Endothelial cell of umbilical vein (primary cell): ENCODE measurements around the gene MCTP1. TPM values are rescaled to one million over a fixed set of nuclear protein-coding genes. Genes with fewer than 3 reads are reported as not detected.

Experiments used
- BruUV-seq: library from RNA; stranded (reverse); fragments of 400-500 nt; replicated peaks from 2 replicates; lab custom pipeline; 2021; lab: Mats Ljungman, UMichigan
- CTCF ChIA-PET: fragments of 300-600, 350-600 bp; sonication (Branson Sonifier 250); formaldehyde crosslinking; loops from one replicate; lab custom pipeline; 2021; ENCODE audit warnings: antibody characterized with exemption, inconsistent platforms; lab: Charles Lee
- POLR2A ChIA-PET: fragments of 300-600, 350-600 bp; sonication (Branson Sonifier 250); formaldehyde crosslinking; loops from one replicate; lab custom pipeline; 2021; ENCODE audit warnings: antibody characterized with exemption, inconsistent platforms; lab: Charles Lee
- DNase-seq: peaks from one replicate; pipeline ENCODE4 v3.0.0-alpha.2; 2011; ENCODE audit warnings: low read depth, low spot score
- FAIRE-seq: peaks from 2 replicates; lab custom pipeline; 2011; peaks lifted over from hg19 to GRCh38; lab: Jason Lieb, UNC
- H2AFZ ChIP-seq: 2 replicates; pipeline ENCODE4 v1.6.0; 2012; ENCODE audit warnings: low read depth, low read length, control low read depth, inconsistent platforms
- H3K27ac ChIP-seq: 2 replicates; pipeline ENCODE4 v1.5.1; 2011; ENCODE audit warnings: low read depth, mild to moderate bottlenecking, control low read depth, low read length, moderate library complexity; ENCODE audit not compliant: insufficient read depth
- H3K27me3 ChIP-seq, 2 experiments: 2 replicates each; pipeline versions ENCODE4 v1.6.0 to v1.6.1; 2011; ENCODE audit warnings: low read length in 2 of 2, mixed read lengths in 1 of 2; ENCODE audit not compliant: control insufficient read depth in 2 of 2, insufficient read depth in 2 of 2
- H3K36me3 ChIP-seq, 2 experiments: 2 replicates in 1 of 2; 3 replicates in 1 of 2; pipeline ENCODE4 v1.5.1; 2011; ENCODE audit warnings: low read length in 2 of 2, mild to moderate bottlenecking in 1 of 2, moderate library complexity in 1 of 2; ENCODE audit not compliant: control insufficient read depth in 2 of 2, insufficient read depth in 2 of 2; ENCODE audit errors: extremely low read depth in 1 of 2
- H3K4me1 ChIP-seq: 3 replicates; pipeline ENCODE4 v1.5.1; 2011; ENCODE audit warnings: mild to moderate bottlenecking, low read length; ENCODE audit not compliant: control insufficient read depth, insufficient read depth; ENCODE audit errors: extremely low read depth
- H3K4me2 ChIP-seq: 2 replicates; pipeline ENCODE4 v1.6.1; 2011; ENCODE audit warnings: low read length, control low read depth, mixed read lengths; ENCODE audit not compliant: insufficient read depth
- H3K4me3 ChIP-seq, 3 experiments: fragments of 200-600 bp in 1 of 3; sonication (generic), shearing (Covaris generic) in 1 of 3; replicated peaks in 1 of 3; 2 replicates each; pipeline ENCODE4 v1.5.1; 2011 to 2016; ENCODE audit warnings: control low read depth in 3 of 3, low read length in 3 of 3, mild to moderate bottlenecking in 2 of 3, inconsistent platforms in 1 of 3, low read depth in 1 of 3, moderate library complexity in 1 of 3; ENCODE audit not compliant: insufficient read depth in 1 of 3
- H3K79me2 ChIP-seq: 2 replicates; pipeline ENCODE4 v1.6.0; 2012; ENCODE audit warnings: low read length, inconsistent platforms; ENCODE audit not compliant: control insufficient read depth, insufficient read depth
- H3K9ac ChIP-seq: replicated peaks from 2 replicates; pipeline ENCODE3; 2011; ENCODE audit warnings: low read length, control low read depth; ENCODE audit not compliant: insufficient read depth; ENCODE audit errors: extremely low read depth
- H3K9me1 ChIP-seq: replicated peaks from 3 replicates; pipeline ENCODE4 v1.6.0; 2011; ENCODE audit warnings: mild to moderate bottlenecking, low read length; ENCODE audit not compliant: control insufficient read depth, insufficient read depth; ENCODE audit errors: extremely low read depth
- H3K9me3 ChIP-seq: replicated peaks from 2 replicates; pipeline ENCODE4 v1.5.1; 2012; ENCODE audit warnings: low read length, inconsistent platforms; ENCODE audit not compliant: control insufficient read depth, insufficient read depth
- H4K20me1 ChIP-seq: replicated peaks from 2 replicates; pipeline ENCODE3; 2011; ENCODE audit warnings: mild to moderate bottlenecking, low read length; ENCODE audit not compliant: control insufficient read depth, insufficient read depth; ENCODE audit errors: extremely low read depth
- CTCF ChIP-seq, 2 donors: IDR thresholded peaks; 1 replicate in 1 of 2; 2 replicates in 1 of 2; pipeline ENCODE4 v1.5.1; 2011; ENCODE audit warnings: low read length in 2 of 2, mild to moderate bottlenecking in 2 of 2, moderate library complexity in 2 of 2, control low read depth in 1 of 2, inconsistent platforms in 1 of 2, low read depth in 1 of 2; ENCODE audit not compliant: insufficient read depth in 1 of 2; ENCODE audit errors: extremely low read depth in 1 of 2
- EZH2 ChIP-seq: IDR thresholded peaks from 2 replicates; pipeline ENCODE4 v1.6.1; 2012; ENCODE audit warnings: borderline replicate concordance, low read depth, mild to moderate bottlenecking, moderate library complexity, low read length, inconsistent platforms; ENCODE audit not compliant: severe bottlenecking
- FOS ChIP-seq: IDR thresholded peaks from 2 replicates; pipeline ENCODE4 v1.6.1; 2011; ENCODE audit warnings: mild to moderate bottlenecking, low read length, moderate library complexity, borderline replicate concordance; ENCODE audit not compliant: insufficient read depth
- GATA2 ChIP-seq: IDR thresholded peaks from 2 replicates; pipeline ENCODE4 v1.7.0; 2011; ENCODE audit warnings: low read depth, mild to moderate bottlenecking, moderate library complexity, mixed read lengths, low read length; ENCODE audit not compliant: insufficient read length, insufficient read depth
- JUN ChIP-seq: IDR thresholded peaks from 2 replicates; pipeline ENCODE4 v1.6.1; 2011; ENCODE audit warnings: borderline replicate concordance, low read depth; ENCODE audit not compliant: insufficient read length, insufficient read depth
- MAX ChIP-seq: IDR thresholded peaks from 2 replicates; pipeline ENCODE4 v1.6.1; 2011; ENCODE audit not compliant: insufficient read depth, insufficient read length
- MYC ChIP-seq: IDR thresholded peaks from one replicate; pipeline ENCODE4 v1.6.1; 2011; ENCODE audit warnings: mild to moderate bottlenecking, low read depth, low read length
- POLR2A ChIP-seq: IDR thresholded peaks from 2 replicates; pipeline ENCODE4 v1.6.1; 2012; ENCODE audit warnings: low read depth, mild to moderate bottlenecking, control low read depth, low read length
- POLR2AphosphoS5 ChIP-seq: IDR thresholded peaks from 2 replicates; pipeline ENCODE4 v1.6.1; 2012; ENCODE audit warnings: low read depth, mild to moderate bottlenecking, control low read depth, low read length, moderate library complexity; ENCODE audit not compliant: insufficient read depth
- dilution Hi-C: fragments of 300-500 bp; cut with MboI; formaldehyde crosslinking; loops from one replicate; pipeline ENCODE4 v1.15.0; 2019; ENCODE audit warnings: low sequenced_read_pairs; ENCODE audit not compliant: extremely low pct_ligation_motif_present
- intact Hi-C: fragments of 100-400 bp; cut with micrococcal nuclease; formaldehyde crosslinking; loops from one replicate; pipeline ENCODE4 v1.10.0; 2022
- polyA plus RNA-seq, 4 experiments: library from polyadenylated mRNA; depleted of rRNA in 3 of 4; stranded (reverse) in 3 of 4; unstranded in 1 of 4; fragments of >200 nt; gene quantifications; 2 replicates each; pipeline versions ENCODE4 v1.2.1 to v1.2.3, GENCODE V29; 2011 to 2012; ENCODE audit warnings: missing spikeins in 1 of 4
- total RNA-seq: library from RNA; stranded (reverse); gene quantifications from 2 replicates; pipeline ENCODE4 v1.2.3, GENCODE V29; 2021

MCTP1 gene
- total and polyA plus RNA-seq, 2 donors (not counting 3 experiments of a cell fraction or from before 2014, with no cell fraction given): 79.3 to 203 TPM

GRCh38 chr5:95124101-95124500 is 160.8 kb downstream of the MCTP1 start:
- ChIA-PET CTCF (no interaction called here), POLR2A (no interaction called here)

More at GRCh38 chr5:95124101-95124500, 160.8 kb downstream of the MCTP1 start:
- Histone ChIP-seq H3K4me3 (no peak overlapping the region), H3K9me3 (no peaks in the 10 kb centered on the region), H3K9ac (no peak overlapping the region), H3K27ac (no peak overlapping the region), H3K79me2 (no peaks in the 10 kb centered on the region), H2AFZ (no peak overlapping the region), H3K27me3 (peaks cover 0 to 1% of the 10 kb centered on the region in 2 experiments), H3K36me3 (no peaks in the 10 kb centered on the region), H3K9me1 (no peaks in the 10 kb centered on the region), H3K4me2 (no peak overlapping the region), H3K4me1 (no peaks in the 10 kb centered on the region), H4K20me1 (no peaks in the 10 kb centered on the region)
- DNase-seq (no peak), FAIRE-seq (no peak)
- intact Hi-C loops: no loop called here
- TF ChIP-seq EZH2: no peak
- no peak for TF ChIP-seq CTCF (IDR thresholded peaks at IDR 0.05; ENCODE audit: extremely low read depth in 1 of 2, insufficient read depth in 1 of 2, low read depth in 1 of 2, low read length in 2 of 2)
- TF ChIP-seq POLR2AphosphoS5: no peak
- no peak for TF ChIP-seq MAX
- no peak for TF ChIP-seq POLR2A
- TF ChIP-seq JUN: no peak
- no peak for TF ChIP-seq GATA2
- no peak for TF ChIP-seq FOS
- TF ChIP-seq MYC: no peak
- BruUV-seq: no TSS peak
- dilution Hi-C loops: no loop called here
